HepG2 (cell line): ENCODE results near the gene STK17A. TPM values are rescaled to one million over a fixed set of nuclear protein-coding genes. Genes with fewer than 3 reads are reported as not detected.

Experiments used
- GMEB1 ChIP-seq: sonication (generic); formaldehyde crosslinking; IDR thresholded peaks from 2 replicates; pipeline ENCODE4 v1.5.1; 2020; ENCODE audit warnings: missing genetic modification reagents, mild to moderate bottlenecking, borderline replicate concordance
- HOXA3 ChIP-seq: sonication (generic); formaldehyde crosslinking; IDR thresholded peaks from 2 replicates; pipeline ENCODE4 v1.5.0; 2020; ENCODE audit warnings: missing genetic modification reagents
- KLF12 ChIP-seq: sonication (generic); formaldehyde crosslinking; IDR thresholded peaks from 2 replicates; pipeline ENCODE4 v1.4.0; 2020; ENCODE audit warnings: missing genetic modification reagents, borderline replicate concordance
- MTF2 ChIP-seq: sonication (generic); formaldehyde crosslinking; IDR thresholded peaks from 2 replicates; pipeline ENCODE4 v1.5.0; 2020; ENCODE audit warnings: missing genetic modification reagents, borderline replicate concordance
- POGK ChIP-seq: sonication (generic); formaldehyde crosslinking; conservative IDR thresholded peaks from 2 replicates; pipeline ENCODE4 v1.8.0; 2022; ENCODE audit warnings: mild to moderate bottlenecking, moderate library complexity, missing genetic modification reagents
- POLR2A ChIP-seq, 2 experiments: IDR thresholded peaks; 2 replicates each; pipeline ENCODE4 v1.6.1; 2011; ENCODE audit warnings: low read depth in 2 of 2, low read length in 2 of 2, mild to moderate bottlenecking in 1 of 2, moderate library complexity in 1 of 2; ENCODE audit not compliant: insufficient read depth in 1 of 2
- POLR2G ChIP-seq: fragments of 200-400 bp; formaldehyde crosslinking; IDR thresholded peaks from 2 replicates; pipeline ENCODE4 v1.6.1; 2018; ENCODE audit warnings: mild to moderate bottlenecking, low read depth, low read length, moderate library complexity
- REPIN1 ChIP-seq: sonication (generic); formaldehyde crosslinking; IDR thresholded peaks from 2 replicates; pipeline ENCODE4 v1.8.0; 2022; ENCODE audit warnings: missing genetic modification reagents, low read depth, mild to moderate bottlenecking, borderline replicate concordance
- RXRA ChIP-seq: sonication (generic); formaldehyde crosslinking; IDR thresholded peaks from 2 replicates; pipeline ENCODE4 v1.5.1; 2020; ENCODE audit warnings: missing genetic modification reagents
- SAP130 ChIP-seq: IDR thresholded peaks from 2 replicates; pipeline ENCODE4 v1.6.1; 2016; ENCODE audit warnings: low read depth
- TEAD3 ChIP-seq: optimal IDR thresholded peaks from 2 replicates; pipeline ENCODE3; 2016; ENCODE audit warnings: borderline replicate concordance
- TEF ChIP-seq: sonication (generic); formaldehyde crosslinking; IDR thresholded peaks from 2 replicates; pipeline ENCODE4 v1.5.0; 2020; ENCODE audit warnings: missing genetic modification reagents
- ZMAT3 ChIP-seq: sonication (generic); formaldehyde crosslinking; conservative IDR thresholded peaks from 2 replicates; pipeline ENCODE4 v1.7.0; 2021; ENCODE audit warnings: missing genetic modification reagents
- ZNF142 ChIP-seq: sonication (generic); formaldehyde crosslinking; IDR thresholded peaks from 2 replicates; pipeline ENCODE4 v1.4.0; 2020; ENCODE audit warnings: missing genetic modification reagents
- ZNF33A ChIP-seq: sonication (generic); formaldehyde crosslinking; IDR thresholded peaks from 2 replicates; pipeline ENCODE4 v1.5.1; 2020; ENCODE audit warnings: missing genetic modification reagents, mild to moderate bottlenecking, moderate library complexity, borderline replicate concordance
- ZNF441 ChIP-seq: sonication (generic); formaldehyde crosslinking; IDR thresholded peaks from 2 replicates; pipeline ENCODE4 v1.7.0; 2021; ENCODE audit warnings: missing genetic modification reagents, borderline replicate concordance
- ZNF547 ChIP-seq: sonication (generic); formaldehyde crosslinking; IDR thresholded peaks from 2 replicates; pipeline ENCODE4 v1.5.1; 2020; ENCODE audit warnings: mild to moderate bottlenecking, missing genetic modification reagents
- polyA plus RNA-seq, 8 experiments: library from polyadenylated mRNA; depleted of rRNA in 3 of 8; stranded (reverse) in 7 of 8; unstranded in 1 of 8; fragments of >200 nt; fragmentation: Illumina TruSeq in 4 of 8; extraction: Trizol in 4 of 8; gene quantifications; 2 replicates each; pipeline versions ENCODE4 v1.2.1 to v1.2.3, GENCODE V29; 2011 to 2016; ENCODE audit warnings: low read depth in 4 of 8, missing spikeins in 1 of 8, mixed read lengths in 1 of 8; ENCODE audit not compliant: insufficient read depth in 1 of 8
- total RNA-seq, 5 experiments: library from RNA; depleted of rRNA; stranded (reverse); fragments of >200 nt; fragmentation: Illumina TruSeq; extraction: Trizol; gene quantifications; 2 replicates each; pipeline ENCODE4 v1.2.3, GENCODE V29; 2016; ENCODE audit warnings: low read depth in 1 of 5

STK17A gene
- total and polyA plus RNA-seq, 2 of the 13 experiments (the other 11 are each of a cell fraction or from before 2014, with no cell fraction given) = 18.6 to 24.3 TPM

GRCh38 chr7:43582503-43583423 is at the start of gene STK17A (continued):
- TF ChIP-seq HOXA3 (CRISPR knock-in tag) = peak; percentile 25; the same call in 1 of the 2 replicates
- peak; percentile 55 for TF ChIP-seq RXRA
- peak; percentile 45; the same call in 1 of the 2 replicates for TF ChIP-seq GMEB1 (CRISPR knock-in tag)
- peak; percentile 95 to 97 for TF ChIP-seq POLR2A (IDR thresholded peaks at IDR 0.05; ENCODE audit: insufficient read depth in 1 of 2, low read depth in 2 of 2, low read length in 2 of 2)
- peak; percentile 60 for TF ChIP-seq SAP130 (CRISPR knock-in tag)
- peak; percentile 47; the same call in 1 of the 2 replicates for TF ChIP-seq REPIN1
- TF ChIP-seq ZNF33A (CRISPR knock-in tag) = no peak
- TF ChIP-seq MTF2 (CRISPR knock-in tag) = no peak
- 0 out of 2 replicates have a peak, but pooled peaks have one; percentile 49 for TF ChIP-seq ZNF547 (CRISPR knock-in tag)
- TF ChIP-seq TEF (CRISPR knock-in tag) = peak; percentile 61; the same call in 1 of the 2 replicates
- TF ChIP-seq ZMAT3 (CRISPR knock-in tag) = 0 out of 2 replicates have a peak, but pooled peaks have one; percentile 66
- TF ChIP-seq POLR2G = peak; percentile 90
- no peak; the same call in 1 of the 2 replicates for TF ChIP-seq POGK (CRISPR knock-in tag)
- peak; percentile 49; the same call in 1 of the 2 replicates for TF ChIP-seq ZNF441
- no peak for TF ChIP-seq ZNF142 (CRISPR knock-in tag)
- TF ChIP-seq TEAD3 (CRISPR knock-in tag) = peak; percentile 43
- peak; percentile 39; the same call in 1 of the 2 replicates for TF ChIP-seq KLF12 (CRISPR knock-in tag)
